Measurements from ENCODE around the gene TRIO. TPM values are rescaled to one million over a fixed set of nuclear protein-coding genes. Genes with fewer than 3 reads are reported as not detected.

TRIO gene
- total RNA-seq, 1 donor from 2014 or later, result 170 TPM

DNA sequence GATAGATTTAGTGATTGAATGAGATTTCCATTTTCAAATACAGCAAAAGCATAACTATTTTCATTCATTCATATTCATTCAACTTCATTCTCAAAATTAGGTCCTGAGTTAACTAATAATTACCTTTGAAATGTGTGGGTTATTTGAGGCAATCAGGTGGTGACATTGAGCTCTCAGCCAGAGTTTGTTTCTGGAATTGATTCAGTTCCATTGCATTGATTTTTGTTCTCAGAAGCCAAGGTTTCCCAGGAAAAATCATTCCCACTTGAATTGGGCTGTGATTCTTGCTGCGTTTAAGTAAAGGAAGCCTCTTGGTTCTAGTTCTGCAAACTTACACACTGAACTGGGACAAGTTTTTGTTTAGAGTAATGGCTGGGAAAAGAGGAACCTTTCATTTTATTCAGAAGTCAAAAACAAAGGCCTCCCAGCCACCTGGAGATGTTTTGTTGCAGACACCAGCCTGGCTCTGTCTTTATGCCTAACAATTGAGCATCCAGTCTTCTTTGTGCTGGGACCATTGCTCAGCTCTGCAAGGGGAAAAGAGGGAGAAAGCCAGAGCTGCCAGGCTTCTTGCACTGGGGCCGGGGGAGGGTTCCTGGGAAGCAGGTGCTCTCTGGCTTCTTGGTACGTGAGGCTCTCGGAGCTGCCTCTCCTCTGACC lies 198.6 kb downstream of the TRIO start:
- no peak overlapping the region for H3K4me3 ChIP-seq (ENCODE audit: low read depth, low read length)
- TF ChIP-seq, protein P1, sequence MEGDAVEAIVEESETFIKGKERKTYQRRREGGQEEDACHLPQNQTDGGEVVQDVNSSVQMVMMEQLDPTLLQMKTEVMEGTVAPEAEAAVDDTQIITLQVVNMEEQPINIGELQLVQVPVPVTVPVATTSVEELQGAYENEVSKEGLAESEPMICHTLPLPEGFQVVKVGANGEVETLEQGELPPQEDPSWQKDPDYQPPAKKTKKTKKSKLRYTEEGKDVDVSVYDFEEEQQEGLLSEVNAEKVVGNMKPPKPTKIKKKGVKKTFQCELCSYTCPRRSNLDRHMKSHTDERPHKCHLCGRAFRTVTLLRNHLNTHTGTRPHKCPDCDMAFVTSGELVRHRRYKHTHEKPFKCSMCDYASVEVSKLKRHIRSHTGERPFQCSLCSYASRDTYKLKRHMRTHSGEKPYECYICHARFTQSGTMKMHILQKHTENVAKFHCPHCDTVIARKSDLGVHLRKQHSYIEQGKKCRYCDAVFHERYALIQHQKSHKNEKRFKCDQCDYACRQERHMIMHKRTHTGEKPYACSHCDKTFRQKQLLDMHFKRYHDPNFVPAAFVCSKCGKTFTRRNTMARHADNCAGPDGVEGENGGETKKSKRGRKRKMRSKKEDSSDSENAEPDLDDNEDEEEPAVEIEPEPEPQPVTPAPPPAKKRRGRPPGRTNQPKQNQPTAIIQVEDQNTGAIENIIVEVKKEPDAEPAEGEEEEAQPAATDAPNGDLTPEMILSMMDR (conservative IDR thresholded peaks at IDR 0.05; ENCODE audit: low read depth, low read length), result no peak
- no peak for DNase-seq (ENCODE audit: low read depth)

- H3K4me3 ChIP-seq (ENCODE audit: low read depth, low read length), result no peak overlapping the region
- TF ChIP-seq, protein P1 (conservative IDR thresholded peaks at IDR 0.05; ENCODE audit: low read depth, low read length), result no peak
- DNase-seq (ENCODE audit: low read depth), result no peak
Measured at GRCh38 chr5:14342306-14342705, 199.2 kb downstream of the TRIO start.

- no peak overlapping the region for H3K4me3 ChIP-seq (ENCODE audit: low read depth, low read length)
- no peak for DNase-seq (ENCODE audit: low read depth)
- TF ChIP-seq, protein P1 (conservative IDR thresholded peaks at IDR 0.05; ENCODE audit: low read depth, low read length), result no peak
Measured at GRCh38 chr5:14343376-14343775, 200.2 kb downstream of the TRIO start.

GRCh38 chr5:14347522-14347921 lies 204.4 kb downstream of the TRIO start:
- no peak for DNase-seq (ENCODE audit: low read depth)
- TF ChIP-seq, protein P1 (conservative IDR thresholded peaks at IDR 0.05; ENCODE audit: low read depth, low read length), result no peak
- no peak overlapping the region for H3K4me3 ChIP-seq (ENCODE audit: low read depth, low read length)

GRCh38 chr5:14348142-14348541 lies 205.0 kb downstream of the TRIO start:
- no peak for DNase-seq (ENCODE audit: low read depth)
- H3K4me3 ChIP-seq (ENCODE audit: low read depth, low read length), result no peak overlapping the region

DNA sequence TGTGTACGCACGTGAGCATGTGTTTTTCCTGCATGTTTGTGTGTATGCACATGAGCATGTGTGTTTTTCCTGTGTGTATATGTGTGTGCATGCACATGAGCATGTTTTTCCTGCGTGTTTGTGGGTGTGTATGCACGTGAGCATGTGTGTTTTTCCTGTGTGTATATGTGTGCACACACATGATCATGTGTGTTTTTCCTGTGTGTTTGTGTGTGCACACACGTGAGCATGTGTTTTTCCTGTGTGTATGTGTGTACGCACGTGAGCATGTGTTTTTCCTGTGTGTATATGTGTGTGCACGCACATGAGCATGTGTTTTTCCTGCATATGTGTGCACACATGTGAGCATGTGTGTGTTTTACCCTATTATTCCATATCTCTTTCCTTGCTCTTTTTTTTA lies 205.9 kb downstream of the TRIO start:
- DNase-seq (ENCODE audit: low read depth), result no peak
- TF ChIP-seq, protein P1 (conservative IDR thresholded peaks at IDR 0.05; ENCODE audit: low read depth, low read length), result no peak
- no peak overlapping the region for H3K4me3 ChIP-seq (ENCODE audit: low read depth, low read length)

More at GRCh38 chr5:14348142-14348541, 205.0 kb downstream of the TRIO start:
- TF ChIP-seq, protein P1 (conservative IDR thresholded peaks at IDR 0.05; ENCODE audit: low read depth, low read length), result no peak

DNA sequence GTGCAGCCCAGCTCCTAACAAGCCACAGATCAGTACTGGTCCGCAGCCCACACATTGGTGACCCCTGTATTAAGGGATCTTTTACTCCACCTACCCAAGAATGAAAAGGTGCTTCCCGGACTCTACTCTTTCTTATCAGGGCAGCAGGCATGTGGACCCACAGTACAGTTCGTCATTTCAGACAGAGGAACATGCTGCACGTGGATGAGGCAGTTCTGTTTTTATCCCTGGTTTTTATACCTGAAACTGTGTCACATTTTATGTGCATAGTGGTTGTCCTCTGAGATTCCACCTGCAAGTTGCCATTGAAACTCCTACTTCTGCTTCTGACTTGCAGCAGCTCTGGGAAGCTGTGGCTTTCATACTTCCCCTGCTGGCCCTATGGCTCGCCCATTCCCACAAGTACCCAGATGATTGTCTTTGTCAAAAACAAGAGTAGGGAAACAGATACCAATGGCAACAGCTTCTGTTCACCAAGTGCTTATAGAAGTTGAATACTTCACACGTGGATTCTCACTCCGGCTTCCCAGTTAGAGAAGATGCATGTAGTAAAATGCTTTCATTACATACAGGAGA lies 208.0 kb downstream of the TRIO start:
- TF ChIP-seq, protein P1 (conservative IDR thresholded peaks at IDR 0.05; ENCODE audit: low read depth, low read length), result no peak

More for the DNA sequence above, 208.0 kb downstream of the TRIO start:
- no peak overlapping the region for H3K4me3 ChIP-seq (ENCODE audit: low read depth, low read length)
- DNase-seq (ENCODE audit: low read depth), result no peak
